Measurements from ENCODE around the gene RDH8. TPM values are rescaled to one million over a fixed set of nuclear protein-coding genes. Genes with fewer than 3 reads are reported as not detected.
"Not testable (repeated sequence)": the region's sequence is repeated elsewhere in the genome, so short reads cannot be mapped to it uniquely, and the experiment has no call there.

RDH8 gene
- total RNA-seq, 1 donor from 2014 or later = not detected

DNA sequence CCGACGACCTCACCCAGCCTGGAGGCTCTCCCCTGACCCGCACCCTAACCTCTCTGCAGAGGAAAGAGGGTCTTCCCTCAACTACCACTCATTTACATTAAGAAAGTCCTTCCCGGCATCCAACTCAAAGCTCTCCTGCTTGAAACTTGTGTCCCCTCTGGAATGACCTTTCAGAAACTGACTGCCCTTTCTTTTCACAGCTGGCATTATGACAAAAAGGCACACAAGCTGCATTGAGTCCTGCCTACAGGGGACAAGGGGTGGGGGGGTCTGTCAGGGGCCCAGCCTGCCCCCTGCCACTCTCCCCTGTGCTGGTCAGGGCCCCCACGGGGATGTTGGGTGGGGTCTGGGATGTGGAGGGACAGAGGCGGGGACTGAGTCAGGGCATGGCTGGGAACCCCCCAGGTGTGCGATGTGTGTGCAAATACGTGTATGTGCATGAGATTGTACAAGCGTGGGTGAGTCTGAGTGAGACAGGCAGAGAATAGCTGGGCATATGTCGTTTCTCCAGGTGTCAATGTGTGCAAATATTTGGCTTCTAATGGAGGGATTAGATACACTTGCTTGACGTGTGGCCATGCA is 5.0 kb upstream of the RDH8 start:
- Mint-ChIP-seq H3K4me3 (ENCODE audit: low read depth) (no peak overlapping the region), H3K9me3 (no peaks in the 10 kb centered on the region), H3K27me3 (ENCODE audit: low read depth) (peaks cover 35% of the 10 kb centered on the region), H3K27ac (no peak overlapping the region), H3K36me3 (ENCODE audit: low read depth) (no peaks in the 10 kb centered on the region), H3K4me1 (ENCODE audit: low read depth) (peaks cover 15% of the 10 kb centered on the region)
- intact Hi-C loops (cut with micrococcal nuclease) = no loop called here
- DNase-seq (ENCODE audit: low spot score) = no peak

DNA sequence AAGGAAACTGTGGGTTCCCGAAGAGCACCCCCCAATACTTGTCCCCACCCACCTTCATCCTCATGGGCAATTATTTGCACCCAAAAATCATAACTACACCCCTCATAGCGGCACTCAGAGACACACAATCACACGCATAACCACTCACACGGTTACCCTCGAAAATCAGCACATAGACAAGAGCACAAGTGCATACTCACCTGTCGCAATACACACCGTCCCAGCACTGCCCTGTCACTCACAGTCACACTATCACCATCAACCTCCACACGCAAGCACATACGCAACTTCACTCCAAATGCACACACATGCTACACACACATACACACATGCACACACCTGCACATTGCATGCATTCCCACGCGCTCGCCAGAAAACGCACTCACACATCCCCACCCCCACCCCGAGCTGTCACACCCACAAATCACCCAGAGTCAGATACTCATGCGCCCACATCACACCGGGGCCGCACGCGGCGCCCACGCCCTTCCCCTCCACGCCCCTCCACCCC is 3.5 kb upstream of the RDH8 start:
- H3K27me3 Mint-ChIP-seq (ENCODE audit: low read depth) = peaks cover 36% of the 10 kb centered on the region
- peaks cover 12% of the 10 kb centered on the region for H3K4me1 Mint-ChIP-seq (ENCODE audit: low read depth)
- intact Hi-C loops (cut with micrococcal nuclease) = no loop called here
- no peak overlapping the region for H3K4me3 Mint-ChIP-seq (ENCODE audit: low read depth)
- H3K27ac Mint-ChIP-seq = no peak overlapping the region
- no peak for DNase-seq (ENCODE audit: low spot score)
- no peaks in the 10 kb centered on the region for H3K9me3 Mint-ChIP-seq
- H3K36me3 Mint-ChIP-seq (ENCODE audit: low read depth) = no peaks in the 10 kb centered on the region

DNA sequence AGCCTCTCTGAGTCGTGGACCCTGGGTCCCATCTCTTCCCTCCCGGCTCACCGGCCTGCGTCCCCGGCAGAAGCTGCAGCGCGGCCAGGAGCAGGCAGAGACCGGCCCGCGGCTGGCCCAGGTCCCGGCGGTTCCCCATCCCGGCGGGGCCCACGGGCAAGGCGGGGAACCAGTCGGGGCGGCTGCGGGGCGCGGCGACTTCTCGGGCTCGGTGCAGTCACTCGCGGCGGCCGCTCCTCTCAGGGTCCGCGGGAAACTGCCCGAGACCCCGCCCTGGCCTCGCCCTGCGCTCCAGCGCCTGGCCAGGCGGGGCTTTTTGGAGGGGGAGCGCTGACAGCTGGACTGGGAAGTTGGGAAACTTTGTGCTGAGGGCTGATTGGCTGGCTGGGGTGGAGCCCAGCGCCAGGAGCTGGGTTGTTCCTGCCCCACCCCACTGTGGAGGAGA is 3.0 kb upstream of the RDH8 start, which contains the start of gene COL5A3:
Gene COL5A3, minus strand, starts transcription at position 258 of the 445 bp plus-strand sequence. Its CDS starts 119 bp downstream, at position 139.
- Mint-ChIP-seq H3K9me3 (no peaks in the 10 kb centered on the region), H3K36me3 (ENCODE audit: low read depth) (no peaks in the 10 kb centered on the region), H3K4me1 (ENCODE audit: low read depth) (peaks cover 12% of the 10 kb centered on the region), H3K27me3 (ENCODE audit: low read depth) (peaks cover 36% of the 10 kb centered on the region), H3K4me3 (ENCODE audit: low read depth) (no peak within 1 kb of the TSS), H3K27ac (no peak within 1 kb of the TSS)
- intact Hi-C loops (cut with micrococcal nuclease) = no loop called here
- DNase-seq (ENCODE audit: low spot score) = no peak

DNA sequence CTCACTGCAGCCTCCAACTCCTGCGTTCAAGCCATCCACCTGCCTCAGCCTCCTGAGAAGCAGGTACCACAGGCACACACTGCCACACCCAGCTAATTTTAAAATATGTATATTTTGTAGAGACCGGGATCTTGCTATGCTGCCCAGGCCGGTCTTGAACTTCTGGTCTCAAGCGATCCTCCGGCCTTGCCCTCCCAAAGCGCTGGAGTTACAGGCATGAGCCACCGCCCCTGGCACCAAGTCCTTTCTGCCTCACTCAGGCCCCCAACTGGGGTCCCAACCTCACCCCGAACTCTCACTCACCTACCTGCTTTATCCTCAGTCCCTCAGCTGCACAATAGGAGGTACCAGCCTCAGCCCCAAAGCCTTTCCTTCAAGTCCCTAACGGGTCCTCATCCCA is 2.3 kb upstream of the RDH8 start:
- Mint-ChIP-seq H3K27me3 (ENCODE audit: low read depth) (peaks cover 36% of the 10 kb centered on the region), H3K4me1 (ENCODE audit: low read depth) (peaks cover 12% of the 10 kb centered on the region), H3K9me3 (no peaks in the 10 kb centered on the region), H3K4me3 (ENCODE audit: low read depth) (no peak overlapping the region), H3K27ac (no peak overlapping the region), H3K36me3 (ENCODE audit: low read depth) (no peaks in the 10 kb centered on the region)
- DNase-seq (ENCODE audit: low spot score) = no peak
- intact Hi-C loops (cut with micrococcal nuclease) = no loop called here

DNA sequence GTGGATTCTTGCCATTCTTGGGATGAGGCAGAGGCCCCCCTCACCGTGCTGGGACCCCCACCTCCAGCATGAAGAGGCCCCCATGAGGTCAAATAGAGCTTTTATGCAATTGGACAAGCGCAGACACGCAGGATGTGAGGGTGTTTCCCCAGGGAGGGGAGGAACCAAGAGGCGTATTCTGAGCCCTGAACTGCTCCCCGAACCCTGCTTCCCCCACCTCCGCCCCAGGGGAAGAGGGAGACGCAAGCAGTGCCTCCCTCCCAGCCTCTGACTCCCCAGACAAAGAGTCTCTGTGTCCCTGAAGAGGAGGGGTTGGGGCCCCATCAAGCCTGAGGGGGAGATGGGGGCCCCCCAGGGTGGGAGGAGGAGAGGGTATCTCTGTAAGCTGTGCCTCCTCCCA is 1.3 kb upstream of the RDH8 start:
- peaks cover 8% of the 10 kb centered on the region for H3K4me1 Mint-ChIP-seq (ENCODE audit: low read depth)
- peaks cover 35% of the 10 kb centered on the region for H3K27me3 Mint-ChIP-seq (ENCODE audit: low read depth)
- H3K9me3 Mint-ChIP-seq = no peaks in the 10 kb centered on the region
- no peaks in the 10 kb centered on the region for H3K36me3 Mint-ChIP-seq (ENCODE audit: low read depth)
- no peak overlapping the region for H3K4me3 Mint-ChIP-seq (ENCODE audit: low read depth)
- intact Hi-C loops (cut with micrococcal nuclease) = no loop called here
- H3K27ac Mint-ChIP-seq = no peak overlapping the region
- no peak for DNase-seq (ENCODE audit: low spot score)

DNA sequence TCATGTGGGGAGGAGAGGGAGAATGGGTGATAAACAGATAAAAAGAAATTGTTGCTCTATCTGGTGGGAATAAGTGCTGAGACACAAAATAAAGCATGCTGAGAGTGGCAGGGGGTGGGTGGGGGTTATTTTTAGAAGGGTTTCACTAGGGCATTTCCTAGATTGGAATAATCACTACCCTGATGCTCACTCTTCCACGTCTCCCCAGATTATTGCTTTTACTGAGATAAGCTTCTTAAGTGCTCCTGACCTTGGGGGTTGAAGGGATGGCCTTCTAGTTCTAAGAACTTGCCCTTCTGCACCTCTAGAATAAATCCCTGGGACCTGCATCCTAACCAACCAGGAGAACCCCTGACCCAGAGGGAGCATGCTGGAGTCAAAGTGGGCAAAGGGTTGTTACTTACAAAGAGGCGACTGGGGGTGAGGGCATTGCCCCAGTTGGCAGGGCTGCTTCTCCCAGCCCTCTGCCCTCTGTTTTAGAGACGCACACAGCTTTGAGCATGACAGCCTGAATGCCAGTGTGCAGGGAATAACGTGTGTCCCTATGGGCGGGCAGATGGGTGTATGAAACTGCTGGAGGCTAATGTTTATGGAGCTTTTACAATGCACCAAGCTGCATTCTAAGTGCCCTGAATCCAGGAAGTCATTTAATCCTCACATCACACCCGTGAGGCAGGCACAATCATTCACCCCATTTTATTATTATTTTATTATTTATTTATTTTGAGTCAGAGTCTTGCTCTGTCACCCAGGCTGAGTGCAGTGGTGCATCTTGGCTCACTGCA is 743 bp downstream of the RDH8 start:
- H3K27me3 Mint-ChIP-seq (ENCODE audit: low read depth) = peaks cover 22% of the 10 kb centered on the region
- H3K4me3 Mint-ChIP-seq (ENCODE audit: low read depth) = no peak overlapping the region
- H3K36me3 Mint-ChIP-seq (ENCODE audit: low read depth) = no peaks in the 10 kb centered on the region
- H3K9me3 Mint-ChIP-seq = no peaks in the 10 kb centered on the region
- no peak for DNase-seq (ENCODE audit: low spot score)
- intact Hi-C loops (cut with micrococcal nuclease) = no loop called here
- H3K27ac Mint-ChIP-seq = no peak overlapping the region
- peaks cover 7% of the 10 kb centered on the region for H3K4me1 Mint-ChIP-seq (ENCODE audit: low read depth)

DNA sequence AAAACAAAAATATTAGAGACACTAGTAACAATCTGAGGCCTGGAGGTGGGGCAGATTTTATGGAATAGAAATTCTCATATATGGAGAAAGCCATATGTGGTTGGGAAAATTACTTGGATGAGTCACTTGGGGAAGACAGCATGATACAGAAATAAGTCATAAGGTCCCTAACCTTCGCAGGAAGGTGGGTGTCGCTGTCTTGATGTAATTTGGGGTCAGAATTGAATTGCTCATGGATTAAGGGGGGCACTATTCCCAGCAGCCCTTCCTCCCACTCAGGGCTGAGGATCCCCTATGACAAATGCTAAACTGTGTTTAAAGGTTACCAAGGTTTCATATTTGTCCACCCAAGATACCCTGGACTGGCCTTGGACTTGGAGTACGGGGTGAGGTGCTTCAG is 5.0 kb downstream of the RDH8 start:
- intact Hi-C loops (cut with micrococcal nuclease) = no loop called here
- Mint-ChIP-seq H3K27me3 (ENCODE audit: low read depth) (peaks cover 3% of the 10 kb centered on the region), H3K36me3 (ENCODE audit: low read depth) (no peaks in the 10 kb centered on the region), H3K4me1 (ENCODE audit: low read depth) (peaks cover 3% of the 10 kb centered on the region), H3K4me3 (ENCODE audit: low read depth) (no peak overlapping the region), H3K9me3 (no peaks in the 10 kb centered on the region), H3K27ac (no peak overlapping the region)
- no peak for DNase-seq (ENCODE audit: low spot score)

DNA sequence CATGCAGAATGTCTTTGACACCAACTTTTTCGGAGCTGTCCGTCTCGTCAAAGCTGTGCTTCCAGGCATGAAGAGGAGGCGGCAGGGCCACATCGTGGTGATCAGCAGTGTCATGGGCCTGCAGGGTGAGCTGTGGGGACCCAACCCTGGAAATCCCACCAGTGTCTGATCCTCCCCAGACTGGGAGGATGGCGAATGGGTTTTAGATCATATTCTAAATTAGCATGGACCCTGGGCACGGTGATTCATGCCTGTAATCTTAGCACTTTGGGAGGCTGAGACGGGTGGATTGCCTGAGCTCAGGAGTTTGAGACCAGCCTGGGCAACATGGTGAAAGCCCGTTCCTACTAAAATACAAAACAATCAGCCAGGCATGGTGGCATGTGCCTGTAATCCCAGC is 5.5 kb downstream of the RDH8 start:
- no peaks in the 10 kb centered on the region for H3K36me3 Mint-ChIP-seq (ENCODE audit: low read depth)
- no peak overlapping the region for H3K27ac Mint-ChIP-seq
- H3K4me1 Mint-ChIP-seq (ENCODE audit: low read depth) = peaks cover 3% of the 10 kb centered on the region
- intact Hi-C loops (cut with micrococcal nuclease) = no loop called here
- H3K9me3 Mint-ChIP-seq = no peaks in the 10 kb centered on the region
- no peak overlapping the region for H3K4me3 Mint-ChIP-seq (ENCODE audit: low read depth)
- no peak for DNase-seq (ENCODE audit: low spot score)
- H3K27me3 Mint-ChIP-seq (ENCODE audit: low read depth) = peaks cover 2% of the 10 kb centered on the region

DNA sequence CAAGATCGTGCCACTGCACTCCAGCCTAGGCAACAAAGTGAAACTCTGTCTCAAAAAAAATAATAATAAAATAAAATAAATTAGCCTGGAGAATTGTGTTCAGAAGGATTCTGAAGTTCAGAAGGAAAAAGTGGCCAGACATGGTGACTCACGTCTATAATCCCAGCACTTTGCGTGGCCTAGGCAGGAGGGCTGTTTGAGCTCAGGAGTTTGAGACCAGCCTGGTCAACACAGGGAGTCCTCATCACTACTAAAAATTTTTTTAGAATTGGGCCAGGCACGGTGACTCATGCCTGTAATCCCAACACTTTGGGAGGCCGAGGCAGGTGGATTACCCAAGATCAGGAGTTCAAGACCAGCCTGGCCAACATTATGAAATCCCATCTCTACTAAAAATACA is 6.0 kb downstream of the RDH8 start:
- H3K4me1 Mint-ChIP-seq (ENCODE audit: low read depth) = peaks cover 3% of the 10 kb centered on the region
- no peaks in the 10 kb centered on the region for H3K36me3 Mint-ChIP-seq (ENCODE audit: low read depth)
- no peaks in the 10 kb centered on the region for H3K9me3 Mint-ChIP-seq
- intact Hi-C loops (cut with micrococcal nuclease) = no loop called here
- peaks cover 2% of the 10 kb centered on the region for H3K27me3 Mint-ChIP-seq (ENCODE audit: low read depth)
- DNase-seq (ENCODE audit: low spot score) = no peak
- H3K27ac Mint-ChIP-seq = no peak overlapping the region
- no peak overlapping the region for H3K4me3 Mint-ChIP-seq (ENCODE audit: low read depth)

DNA sequence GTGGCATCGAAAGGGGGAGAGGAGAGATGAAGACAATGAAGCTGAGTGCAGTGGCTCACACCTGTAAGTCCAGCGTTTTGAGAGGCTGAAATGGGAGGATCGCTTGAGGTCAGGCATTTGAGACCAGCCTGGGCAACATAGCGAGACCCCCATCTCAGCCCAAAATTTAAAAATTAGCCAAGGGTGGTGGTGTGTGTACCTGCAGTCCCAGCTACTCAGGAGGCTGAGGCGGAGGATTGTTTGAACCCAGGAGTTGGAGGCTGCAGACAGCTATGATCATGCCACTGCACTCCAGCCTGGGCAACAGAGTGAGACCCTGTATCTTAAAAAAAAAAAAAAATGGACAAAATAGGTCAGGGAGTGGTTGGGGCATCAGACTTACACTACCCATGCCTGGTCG is 7.6 kb downstream of the RDH8 start:
- no peak for DNase-seq (ENCODE audit: low spot score)
- no peak overlapping the region for H3K27ac Mint-ChIP-seq
- H3K4me1 Mint-ChIP-seq (ENCODE audit: low read depth) = peaks cover 3% of the 10 kb centered on the region
- no peaks in the 10 kb centered on the region for H3K36me3 Mint-ChIP-seq (ENCODE audit: low read depth)
- H3K4me3 Mint-ChIP-seq (ENCODE audit: low read depth) = no peak overlapping the region
- H3K9me3 Mint-ChIP-seq = no peaks in the 10 kb centered on the region
- peaks cover 2% of the 10 kb centered on the region for H3K27me3 Mint-ChIP-seq (ENCODE audit: low read depth)
- intact Hi-C loops (cut with micrococcal nuclease) = no loop called here

DNA sequence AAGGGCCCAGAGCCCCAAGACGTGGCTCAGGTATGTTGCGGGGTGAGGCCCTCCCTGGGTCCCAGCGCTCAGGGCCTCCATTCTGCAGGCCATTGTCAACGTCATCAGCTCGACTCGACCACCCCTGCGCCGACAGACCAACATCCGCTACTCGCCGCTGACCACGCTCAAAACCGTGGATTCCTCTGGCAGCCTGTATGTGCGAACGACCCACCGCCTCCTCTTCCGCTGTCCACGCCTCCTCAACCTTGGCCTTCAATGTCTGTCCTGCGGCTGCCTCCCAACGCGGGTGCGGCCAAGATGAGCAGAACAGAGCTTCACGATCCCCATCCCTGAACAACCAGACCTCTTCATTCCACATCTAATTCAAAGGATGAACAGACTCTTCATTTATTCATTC is 8.2 kb downstream of the RDH8 start:
- Mint-ChIP-seq H3K27ac (no peak overlapping the region), H3K36me3 (ENCODE audit: low read depth) (no peaks in the 10 kb centered on the region), H3K4me1 (ENCODE audit: low read depth) (peaks cover 3% of the 10 kb centered on the region), H3K9me3 (no peaks in the 10 kb centered on the region), H3K27me3 (ENCODE audit: low read depth) (peaks cover 3% of the 10 kb centered on the region), H3K4me3 (ENCODE audit: low read depth) (no peak overlapping the region)
- no peak for DNase-seq (ENCODE audit: low spot score)
- intact Hi-C loops (cut with micrococcal nuclease) = no loop called here

DNA sequence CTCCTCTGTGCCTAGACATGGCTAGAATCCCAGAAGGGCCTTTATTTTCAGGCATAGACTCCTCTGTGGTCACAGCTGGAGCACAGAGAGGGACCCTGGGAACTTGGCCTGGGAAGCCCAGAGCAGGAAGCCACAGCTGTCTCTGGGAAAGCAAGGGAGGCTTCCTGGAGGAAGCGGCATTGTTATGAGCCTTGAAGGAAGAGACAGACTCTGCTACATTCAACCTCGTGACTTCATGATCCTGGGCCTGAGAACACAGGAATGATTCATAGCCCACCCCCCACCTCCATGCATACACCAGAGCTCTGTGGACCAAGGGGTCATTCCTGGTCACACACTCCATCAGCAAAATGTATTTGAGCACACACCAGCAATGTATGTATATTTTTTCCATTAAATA is 8.6 kb downstream of the RDH8 start:
- H3K4me3 Mint-ChIP-seq (ENCODE audit: low read depth) = no peak overlapping the region
- H3K27ac Mint-ChIP-seq = no peak overlapping the region
- no peaks in the 10 kb centered on the region for H3K9me3 Mint-ChIP-seq
- intact Hi-C loops (cut with micrococcal nuclease) = no loop called here
- peaks cover 7% of the 10 kb centered on the region for H3K27me3 Mint-ChIP-seq (ENCODE audit: low read depth)
- H3K4me1 Mint-ChIP-seq (ENCODE audit: low read depth) = peaks cover 3% of the 10 kb centered on the region
- H3K36me3 Mint-ChIP-seq (ENCODE audit: low read depth) = no peaks in the 10 kb centered on the region
- no peak for DNase-seq (ENCODE audit: low spot score)

DNA sequence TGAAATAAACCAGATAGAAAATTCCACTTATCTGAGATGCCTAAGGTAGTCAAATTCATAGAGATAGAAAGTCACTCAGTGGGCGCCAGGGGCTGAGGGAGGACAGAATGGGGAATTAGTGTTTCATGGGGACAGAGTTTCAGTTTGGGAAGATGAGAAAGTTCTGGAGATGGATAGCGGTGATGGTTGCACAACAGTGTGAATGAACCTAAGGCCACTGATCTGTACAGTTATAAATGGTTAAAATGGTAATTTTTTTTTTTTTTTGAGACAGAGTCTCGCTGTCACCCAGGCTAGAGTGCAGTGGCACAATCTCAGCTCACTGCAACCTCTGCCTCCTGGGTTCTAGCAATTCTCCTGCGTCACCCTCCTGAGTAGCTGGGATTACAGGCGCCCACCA is 9.8 kb downstream of the RDH8 start:
- H3K27ac Mint-ChIP-seq; intact Hi-C loops (cut with micrococcal nuclease); H3K9me3 Mint-ChIP-seq; DNase-seq (ENCODE audit: low spot score); H3K36me3 Mint-ChIP-seq (ENCODE audit: low read depth); H3K4me1 Mint-ChIP-seq (ENCODE audit: low read depth); H3K4me3 Mint-ChIP-seq (ENCODE audit: low read depth): not testable (repeated sequence)
- H3K27me3 Mint-ChIP-seq (ENCODE audit: low read depth) = peaks cover 12% of the 10 kb centered on the region

Data from activated T-helper 2 cell treated with anti-CD3 and anti-CD28 coated beads, Interferon-gamma antibody, Interleukin-2, Interleukin-4, amounts not matched to agents 10 μg/mL and 5 μg/mL and 100 μg/mL, durations not matched to agents 14 hours and 24 hours and 36 hours (primary cell).